Measurements from ENCODE around the gene KASH5.

- TF ChIP-seq, protein P1, sequence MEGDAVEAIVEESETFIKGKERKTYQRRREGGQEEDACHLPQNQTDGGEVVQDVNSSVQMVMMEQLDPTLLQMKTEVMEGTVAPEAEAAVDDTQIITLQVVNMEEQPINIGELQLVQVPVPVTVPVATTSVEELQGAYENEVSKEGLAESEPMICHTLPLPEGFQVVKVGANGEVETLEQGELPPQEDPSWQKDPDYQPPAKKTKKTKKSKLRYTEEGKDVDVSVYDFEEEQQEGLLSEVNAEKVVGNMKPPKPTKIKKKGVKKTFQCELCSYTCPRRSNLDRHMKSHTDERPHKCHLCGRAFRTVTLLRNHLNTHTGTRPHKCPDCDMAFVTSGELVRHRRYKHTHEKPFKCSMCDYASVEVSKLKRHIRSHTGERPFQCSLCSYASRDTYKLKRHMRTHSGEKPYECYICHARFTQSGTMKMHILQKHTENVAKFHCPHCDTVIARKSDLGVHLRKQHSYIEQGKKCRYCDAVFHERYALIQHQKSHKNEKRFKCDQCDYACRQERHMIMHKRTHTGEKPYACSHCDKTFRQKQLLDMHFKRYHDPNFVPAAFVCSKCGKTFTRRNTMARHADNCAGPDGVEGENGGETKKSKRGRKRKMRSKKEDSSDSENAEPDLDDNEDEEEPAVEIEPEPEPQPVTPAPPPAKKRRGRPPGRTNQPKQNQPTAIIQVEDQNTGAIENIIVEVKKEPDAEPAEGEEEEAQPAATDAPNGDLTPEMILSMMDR (IDR thresholded peaks at IDR 0.05): no peak
- no peak for TF ChIP-seq POLR2A (IDR thresholded peaks at IDR 0.05)
Measured at GRCh38 chr19:49366110-49366509, 21.9 kb upstream of the KASH5 start.

Measured in testis (tissue), 2 donors.